ENCODE results near the gene POU3F3.

The POU3F3 gene

DNA sequence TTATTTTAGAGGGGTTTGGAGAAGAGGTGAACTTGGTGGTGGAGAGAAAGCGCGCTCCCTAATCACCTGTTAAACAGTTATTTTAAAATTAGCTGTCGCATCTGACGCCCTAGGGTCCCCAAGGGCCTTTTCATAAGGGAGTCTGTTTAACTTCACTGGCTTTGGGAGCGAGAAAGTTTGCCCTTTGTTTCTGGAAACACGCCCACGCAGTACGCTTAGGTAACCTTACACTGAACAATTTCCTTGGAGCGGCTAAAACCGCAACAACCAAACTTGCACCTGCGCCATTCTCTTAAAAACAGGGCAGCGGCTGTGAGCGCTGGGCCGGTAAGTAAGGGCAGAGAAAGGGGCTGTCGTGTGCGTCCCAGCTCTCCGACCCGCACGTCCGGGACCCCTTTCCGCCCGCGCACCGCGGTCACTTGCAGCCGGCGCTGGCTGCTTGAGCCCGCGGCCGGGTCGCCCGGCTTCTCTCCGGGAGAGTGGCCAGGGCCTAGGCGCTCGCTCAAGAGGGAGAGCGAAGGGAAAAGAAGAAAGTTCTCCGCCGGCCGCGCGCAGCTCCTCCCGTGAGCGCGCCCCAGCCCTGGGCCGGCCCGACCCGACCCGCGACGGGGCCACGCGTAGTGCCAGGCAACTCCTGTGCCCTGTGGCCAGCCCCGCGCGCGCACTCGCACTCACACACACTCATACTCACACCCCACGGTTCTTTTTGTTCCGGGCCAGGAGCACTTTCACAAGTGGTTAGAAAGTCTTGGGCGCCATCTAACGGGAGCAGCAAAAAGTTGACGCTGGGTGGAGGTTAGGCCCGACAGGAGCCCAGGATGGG lies 19.2 kb downstream of the POU3F3 start:
- DNase-seq: peak in 54 of 56 donors; percentile 32 to 93 (median 84)

- no peak for DNase-seq
These were observed 19.8 kb downstream of the POU3F3 start for GRCh38 chr2:104873689-104874054.

GRCh38 chr2:104874230-104874629 lies 20.3 kb downstream of the POU3F3 start:
- no peak for DNase-seq

GRCh38 chr2:104875262-104875661 lies 21.3 kb downstream of the POU3F3 start:
- no peak for DNase-seq

- peak in 21 of 56 donors; percentile 9 to 54 (median 32) for DNase-seq
These were observed 23.0 kb downstream of the POU3F3 start for GRCh38 chr2:104876606-104877570.

GRCh38 chr2:104878863-104879512 lies 25.1 kb downstream of the POU3F3 start:
- no peak for DNase-seq

GRCh38 chr2:104880076-104880475 lies 26.2 kb downstream of the POU3F3 start:
- no peak for DNase-seq

DNA sequence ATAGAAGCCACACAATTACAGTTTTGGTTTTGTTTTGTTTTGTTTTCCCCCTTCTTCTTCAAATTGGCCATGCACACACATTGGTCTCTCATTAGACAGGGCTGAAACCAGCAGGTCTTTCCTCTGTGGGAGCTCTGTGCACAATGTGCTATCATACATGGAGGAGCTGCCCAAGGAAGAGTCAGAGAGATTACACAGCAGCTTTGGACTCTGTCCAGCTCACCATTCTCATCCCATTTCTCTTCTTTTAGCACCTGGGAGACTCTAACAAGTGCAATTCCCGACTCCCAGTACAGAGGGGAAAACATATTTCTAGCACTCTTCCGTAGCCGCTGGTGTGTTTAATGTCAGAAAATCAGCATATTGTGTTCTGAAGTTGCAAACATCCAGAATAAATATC lies 29.4 kb downstream of the POU3F3 start:
- no peak for DNase-seq

- DNase-seq: no peak
These were observed 31.3 kb downstream of the POU3F3 start for GRCh38 chr2:104885119-104885782.

- no peak for DNase-seq
These were observed 33.8 kb downstream of the POU3F3 start for GRCh38 chr2:104887676-104888075.

DNA sequence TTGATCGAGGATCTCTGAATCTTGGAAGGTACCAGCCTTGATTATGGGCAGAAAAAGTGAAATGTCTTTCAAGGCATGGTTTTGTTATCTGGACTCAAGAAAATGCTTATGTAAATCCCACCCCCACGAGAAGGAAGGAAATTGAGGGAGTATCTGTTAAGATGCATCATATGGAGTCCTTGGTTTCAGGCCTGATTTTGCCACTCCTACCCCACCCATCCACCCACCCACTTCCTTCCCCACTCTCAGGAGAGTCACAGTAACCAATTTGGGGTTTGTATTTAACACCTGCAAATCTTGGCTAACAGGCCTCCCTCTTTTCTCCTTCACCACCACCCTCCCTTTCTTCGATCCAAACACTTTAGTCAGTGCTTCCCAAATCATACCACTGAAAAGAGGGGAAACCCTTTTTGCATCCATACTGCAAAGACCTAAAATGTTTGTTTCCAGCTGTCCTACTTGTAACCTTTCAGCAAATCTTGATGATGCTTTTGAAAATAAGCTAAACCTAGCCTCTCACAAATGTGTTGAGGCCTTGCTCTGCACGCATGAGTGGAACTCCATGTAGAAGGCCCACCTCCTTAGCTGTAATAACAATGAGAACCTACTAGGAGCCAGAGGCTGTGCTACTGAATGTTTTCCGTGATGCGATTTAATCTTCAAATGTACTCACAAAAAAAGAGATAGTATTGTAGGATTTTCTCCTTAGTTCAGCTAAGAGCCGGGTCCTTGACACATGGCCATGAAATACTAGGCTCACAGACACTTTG lies 34.8 kb downstream of the POU3F3 start:
- no peak for DNase-seq

- DNase-seq: no peak
These were observed 35.5 kb downstream of the POU3F3 start for GRCh38 chr2:104889291-104889959.

DNA sequence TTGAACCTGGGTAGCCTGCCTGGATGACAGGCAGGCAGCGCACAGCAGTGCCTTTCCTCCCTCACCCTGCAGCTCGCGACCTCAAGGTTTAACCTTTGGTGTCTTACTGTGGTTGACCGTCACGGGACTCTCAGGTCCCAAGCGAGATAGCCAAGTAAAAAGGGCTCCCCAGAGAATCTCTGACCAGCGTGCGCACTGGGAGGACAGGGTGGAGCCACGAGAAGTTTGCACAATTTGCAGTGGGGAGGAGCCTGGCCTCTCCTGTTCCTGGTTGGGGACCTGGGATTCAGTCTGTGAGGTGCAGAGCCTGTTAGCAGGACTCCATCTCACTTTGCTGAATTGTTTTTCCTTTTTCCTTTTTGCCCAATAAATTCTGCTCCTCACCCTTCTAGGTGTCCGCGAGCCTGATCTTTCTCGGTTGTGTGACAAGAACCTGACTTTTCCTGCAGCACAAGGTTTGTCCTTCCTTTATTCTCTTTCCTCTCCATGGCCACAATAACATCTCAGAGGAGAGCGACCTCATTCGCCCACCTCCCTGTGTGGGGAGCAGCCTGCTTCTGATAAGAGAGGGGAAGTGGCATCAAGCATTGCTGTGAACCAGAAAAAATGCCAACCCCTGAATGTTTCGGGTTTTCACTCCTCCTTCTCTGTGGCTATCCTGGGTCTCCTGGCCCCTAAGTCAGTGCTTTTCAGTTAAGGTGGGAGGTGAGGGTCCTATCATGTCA lies 36.2 kb downstream of the POU3F3 start:
- no peak for DNase-seq

GRCh38 chr2:104890685-104891069 lies 36.8 kb downstream of the POU3F3 start:
- DNase-seq: no peak

GRCh38 chr2:104891145-104891544 lies 37.2 kb downstream of the POU3F3 start:
- no peak for DNase-seq

- no peak for DNase-seq
These were observed 42.5 kb downstream of the POU3F3 start for GRCh38 chr2:104896446-104896845.

DNA sequence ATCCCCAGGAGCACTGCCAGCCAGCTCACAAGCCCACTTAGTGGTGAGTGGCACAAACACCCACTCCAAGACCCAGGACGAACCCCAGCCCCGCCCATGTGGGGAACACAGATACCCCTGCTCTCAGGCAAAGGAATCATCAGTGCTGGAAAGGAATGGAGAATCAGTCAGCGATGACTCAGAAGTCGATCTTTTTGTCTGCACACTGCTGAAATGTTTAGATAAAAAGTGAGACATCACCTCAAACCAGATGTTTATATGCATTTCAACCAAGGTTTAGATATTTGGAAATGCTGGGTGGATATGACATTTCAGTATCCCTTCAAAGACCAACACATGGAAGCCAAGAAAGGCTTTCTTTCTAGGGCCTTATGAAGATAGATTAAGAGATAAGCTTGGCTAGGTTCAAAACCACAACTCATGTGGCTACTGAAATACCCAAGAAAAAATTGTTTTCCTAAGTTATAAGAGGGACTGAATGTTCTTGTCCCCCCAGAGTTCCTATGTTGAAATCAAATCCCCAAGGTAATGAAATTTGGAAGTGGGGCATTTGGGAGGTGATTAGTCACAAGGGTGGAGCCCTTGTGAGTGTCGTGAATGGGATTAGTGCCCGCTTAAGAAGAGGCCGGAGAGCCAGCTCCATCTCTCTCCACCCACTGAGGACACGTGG lies 43.7 kb downstream of the POU3F3 start:
- DNase-seq: no peak

DNA sequence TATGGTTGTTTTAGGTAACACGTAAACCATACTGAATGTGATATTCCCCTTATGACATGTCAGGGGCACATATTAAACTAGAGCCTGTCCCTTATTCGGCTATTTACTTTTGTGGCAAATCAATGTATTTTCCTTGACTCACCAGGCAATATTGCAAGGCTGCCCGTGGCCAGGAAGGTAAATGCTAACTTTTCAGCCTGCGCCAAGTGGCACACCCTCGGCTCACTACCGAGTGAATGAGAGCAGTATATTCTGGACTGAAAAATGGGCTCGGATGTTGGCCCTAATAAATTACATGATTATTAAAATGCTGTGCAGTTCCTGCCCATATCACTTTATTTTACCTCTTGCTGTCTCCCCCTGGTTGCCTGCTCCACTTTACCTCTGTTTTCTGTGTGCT lies 46.7 kb downstream of the POU3F3 start:
- no peak for DNase-seq
